Small intestine (tissue), 7 donors: ENCODE data around the gene KIAA1191. TPM values are rescaled to one million over a fixed set of nuclear protein-coding genes. Genes with fewer than 3 reads are reported as not detected.
"Not testable (repeated sequence)": the region's sequence is repeated elsewhere in the genome, so short reads cannot be mapped to it uniquely, and the experiment has no call there.

Experiments used
- DNase-seq, 2 donors: peaks; one replicate each; pipeline versions ENCODE4 v3.0.0 to v3.0.0-alpha.2; 2013
- FAIRE-seq: peaks from 2 replicates; lab custom pipeline; 2012; peaks lifted over from hg19 to GRCh38; lab: Jason Lieb, UNC
- H3K27ac ChIP-seq, 3 donors: one replicate each; pipeline ENCODE4 v1.5.1; 2013; ENCODE audit warnings: low read length in 2 of 3, mild to moderate bottlenecking in 2 of 3, control low read depth in 1 of 3, inconsistent platforms in 1 of 3, low read depth in 1 of 3, moderate library complexity in 1 of 3
- H3K27me3 ChIP-seq, 3 donors: one replicate each; pipeline ENCODE4 v1.6.1; 2013; ENCODE audit warnings: low read length in 3 of 3, inconsistent platforms in 1 of 3; ENCODE audit not compliant: control insufficient read depth in 3 of 3, insufficient read depth in 3 of 3
- H3K36me3 ChIP-seq, 3 donors: one replicate each; pipeline ENCODE4 v1.6.1; 2013; ENCODE audit warnings: low read length in 3 of 3, inconsistent platforms in 1 of 3, low read depth in 1 of 3, mild to moderate bottlenecking in 1 of 3, moderate library complexity in 1 of 3; ENCODE audit not compliant: control insufficient read depth in 3 of 3, insufficient read depth in 2 of 3
- H3K4me1 ChIP-seq, 3 donors: one replicate each; pipeline ENCODE4 v1.6.1; 2013; ENCODE audit warnings: low read length in 2 of 3, inconsistent platforms in 1 of 3, low read depth in 1 of 3, mild to moderate bottlenecking in 1 of 3, moderate library complexity in 1 of 3; ENCODE audit not compliant: control insufficient read depth in 3 of 3, insufficient read depth in 2 of 3
- H3K4me3 ChIP-seq, 3 donors: one replicate each; pipeline ENCODE4 v1.5.1; 2013; ENCODE audit warnings: low read length in 3 of 3, control low read depth in 1 of 3, inconsistent platforms in 1 of 3, low read depth in 1 of 3, mild to moderate bottlenecking in 1 of 3, moderate library complexity in 1 of 3
- H3K9me3 ChIP-seq, 2 donors: one replicate each; pipeline ENCODE4 v1.6.1; 2013; ENCODE audit warnings: low read depth in 1 of 2, low read length in 1 of 2; ENCODE audit not compliant: control insufficient read depth in 2 of 2, insufficient read depth in 1 of 2
- WGBS, 3 donors: extraction: QIAGEN DNeasy Blood & Tissue Kit; methylation state at CpG; one replicate each; pipeline ENCODE4 v1.1.7; 2013; 5-methylcytosine and 5-hydroxymethylcytosine counted together
- polyA plus RNA-seq, 4 donors: library from polyadenylated mRNA; stranded (reverse) in 3 of 4; unstranded in 1 of 4; fragments of 200-250 nt in 3 of 4; fragments of 120-200 nt in 1 of 4; gene quantifications; one replicate each; pipeline versions ENCODE4 v1.2.1 to v1.2.3, GENCODE V29; 2013
- donor health status: healthy with polysubstance abuse.
- donor health status: control.
- donor health status: control.
- donor health status: Bipolar disorder and iron deficiency.
- donor health status: healthy.

The KIAA1191 gene
- polyA plus RNA-seq, 4 donors, result 43.7 to 132 (median 84.9) TPM

GRCh38 chr5:176334031-176334770 lies 27.4 kb downstream of the KIAA1191 start:
- DNase-seq (no peak), FAIRE-seq (no peak)

GRCh38 chr5:176320577-176320976 lies 41.0 kb downstream of the KIAA1191 start:
- Histone ChIP-seq H3K27me3 (no peaks in the 10 kb centered on the region), H3K4me1 (no peaks in the 10 kb centered on the region), H3K27ac (no peak overlapping the region), H3K9me3 (no peaks in the 10 kb centered on the region), H3K4me3 (no peak overlapping the region), H3K36me3 (peaks cover 2 to 11% (median 9%) of the 10 kb centered on the region in 3 donors)
- FAIRE-seq (no peak), DNase-seq (no peak)
- WGBS, 3 donors, result 97 to 99% (median 98%) methylated on average over 3 of the region's 3 CpGs

More at GRCh38 chr5:176334031-176334770, 27.4 kb downstream of the KIAA1191 start:
- peaks cover 0 to 2% (median 2%) of the 10 kb centered on the region in 3 donors for H3K4me1 ChIP-seq
- H3K27ac ChIP-seq, result no peak overlapping the region
- peaks cover 3 to 13% (median 4%) of the 10 kb centered on the region in 3 donors for H3K36me3 ChIP-seq
- H3K27me3 ChIP-seq, result no peaks in the 10 kb centered on the region
- peaks cover 0 to 6% of the 10 kb centered on the region in 2 donors for H3K9me3 ChIP-seq
- H3K4me3 ChIP-seq, result no peak overlapping the region

GRCh38 chr5:176319827-176320554 lies 41.6 kb downstream of the KIAA1191 start:
- FAIRE-seq, result no peak
- no peak overlapping the region for H3K27ac ChIP-seq
- H3K27me3 ChIP-seq, result no peaks in the 10 kb centered on the region
- peaks cover 2 to 13% (median 12%) of the 10 kb centered on the region in 3 donors for H3K36me3 ChIP-seq
- WGBS, 3 donors, result 91 to 93% (median 91%) methylated on average over 9 of the region's 9 CpGs
- no peaks in the 10 kb centered on the region for H3K4me1 ChIP-seq
- peak in 1 of 2 donors; percentile 42 for DNase-seq
- no peaks in the 10 kb centered on the region for H3K9me3 ChIP-seq
- no peak overlapping the region for H3K4me3 ChIP-seq

GRCh38 chr5:176317534-176318374 lies 43.8 kb downstream of the KIAA1191 start:
- no peak for DNase-seq

GRCh38 chr5:176305356-176305755 lies 56.2 kb downstream of the KIAA1191 start:
- peaks cover 0 to 14% (median 6%) of the 10 kb centered on the region in 3 donors for H3K36me3 ChIP-seq
- DNase-seq, H3K4me1 ChIP-seq, FAIRE-seq, H3K27ac ChIP-seq, H3K27me3 ChIP-seq, H3K9me3 ChIP-seq, H3K4me3 ChIP-seq: not testable (repeated sequence)
- WGBS, 3 donors, result 91 to 97% (median 96%) methylated on average over 6 to 13 of the region's 31 CpGs

More at GRCh38 chr5:176317534-176318374, 43.8 kb downstream of the KIAA1191 start:
- no peaks in the 10 kb centered on the region for H3K27me3 ChIP-seq
- H3K36me3 ChIP-seq, result peaks cover 4 to 14% (median 9%) of the 10 kb centered on the region in 3 donors
- no peaks in the 10 kb centered on the region for H3K9me3 ChIP-seq
- H3K27ac ChIP-seq, result no peak overlapping the region
- WGBS, 3 donors, result 48 to 69% (median 60%) methylated on average over 7 of the region's 7 CpGs
- no peaks in the 10 kb centered on the region for H3K4me1 ChIP-seq
- no peak overlapping the region for H3K4me3 ChIP-seq
- FAIRE-seq, result no peak

Other genes with a start within 250 kb of the KIAA1191 start
- 10 to 100 TPM in 2 of 4 donors, 1 to 10 TPM in 2; 5.9 to 16.1 (median 10.8) TPM for gene SIMC1, start 123.3 kb downstream of the KIAA1191 start, polyA plus RNA-seq
- gene ARL10, start 3.7 kb upstream of the KIAA1191 start, polyA plus RNA-seq, result 1 to 10 TPM in 1 of 4 donors, under 1 TPM in 2, not detected in 1; under 0.01 to 2.4 (median 0.97) TPM
- 10 to 100 TPM; 22.5 to 47.6 (median 29.2) TPM for gene NOP16, start 26.8 kb upstream of the KIAA1191 start, polyA plus RNA-seq
- 100 to 1,000 TPM; 116 to 343 (median 270) TPM for gene HIGD2A, start 27.0 kb upstream of the KIAA1191 start, polyA plus RNA-seq
- 100 to 1,000 TPM; 160 to 359 (median 263) TPM for gene CLTB, start 54.8 kb upstream of the KIAA1191 start, polyA plus RNA-seq
- gene FAF2, start 86.6 kb upstream of the KIAA1191 start, polyA plus RNA-seq, result 10 to 100 TPM in 3 of 4 donors, 1 to 10 TPM in 1; 6.8 to 48.9 (median 15.4) TPM
- gene RNF44, start 175.6 kb upstream of the KIAA1191 start, polyA plus RNA-seq, result 10 to 100 TPM; 13.5 to 56.9 (median 20.8) TPM
- gene CDHR2, start 187.6 kb upstream of the KIAA1191 start, polyA plus RNA-seq, result 100 to 1,000 TPM in 3 of 4 donors, 10 to 100 TPM in 1; 50.1 to 545 (median 420) TPM
- 1 to 10 TPM in 2 of 4 donors, under 1 TPM in 1, not detected in 1; 0.54 to 9.0 (median 1.6) TPM for gene GPRIN1, start 248.4 kb upstream of the KIAA1191 start, polyA plus RNA-seq